GM23338 (cell line): ENCODE results near the gene MFN1. TPM values are rescaled to one million over a fixed set of nuclear protein-coding genes. Genes with fewer than 3 reads are reported as not detected.

ENCODE experiments used
- ATAC-seq: fragments of 200-7000 bp; cut with Tn5 transposase; 3 replicates; pipeline ENCODE4 v1.9.1; 2020
- DNase-seq: peaks from one replicate; pipeline ENCODE4 v3.0.0-alpha.2; 2015; ENCODE audit warnings: low spot score
- H2AFZ ChIP-seq: fragments of 200-600 bp; sonication (generic); 2 replicates; pipeline ENCODE4 v1.8.0; 2016; ENCODE audit warnings: antibody characterized with exemption, mild to moderate bottlenecking, moderate library complexity
- H3F3A ChIP-seq: fragments of 200-600 bp; sonication (generic); replicated peaks from 2 replicates; pipeline ENCODE4 v1.8.0; 2017; ENCODE audit warnings: antibody characterized with exemption, mixed run types, low read depth
- H3K27ac ChIP-seq: fragments of 200-600 bp; sonication (generic); 2 replicates; pipeline ENCODE4 v1.6.1; 2016; ENCODE audit warnings: low read depth
- H3K27me3 ChIP-seq: fragments of 200-600 bp; sonication (generic); 2 replicates; pipeline ENCODE4 v1.8.0; 2016; ENCODE audit warnings: mild to moderate bottlenecking, mixed run types, moderate library complexity; ENCODE audit not compliant: insufficient read depth
- H3K36me3 ChIP-seq: fragments of 200-600 bp; sonication (generic); 2 replicates; pipeline ENCODE4 v1.8.0; 2016; ENCODE audit warnings: mild to moderate bottlenecking; ENCODE audit not compliant: insufficient read depth
- H3K4me1 ChIP-seq: fragments of 200-600 bp; sonication (generic); 2 replicates; pipeline ENCODE4 v1.8.0; 2016; ENCODE audit warnings: mild to moderate bottlenecking, moderate library complexity; ENCODE audit not compliant: insufficient read depth
- H3K4me2 ChIP-seq: fragments of 200-600 bp; sonication (generic); 2 replicates; pipeline ENCODE4 v1.7.1; 2017; ENCODE audit warnings: mixed run types
- H3K4me3 ChIP-seq: fragments of 200-600 bp; sonication (generic); 2 replicates; pipeline ENCODE4 v1.6.1; 2016; ENCODE audit warnings: mixed run types
- H3K79me2 ChIP-seq: fragments of 200-600 bp; sonication (generic); replicated peaks from 2 replicates; pipeline ENCODE4 v1.8.0; 2017; ENCODE audit warnings: mild to moderate bottlenecking; ENCODE audit not compliant: insufficient read depth
- H3K9me2 ChIP-seq: fragments of 200-600 bp; sonication (generic); 2 replicates; pipeline ENCODE4 v1.8.0; 2017; ENCODE audit not compliant: insufficient read depth
- H4K20me1 ChIP-seq: fragments of 200-600 bp; sonication (generic); replicated peaks from 2 replicates; pipeline ENCODE4 v1.8.0; 2017; ENCODE audit warnings: mild to moderate bottlenecking; ENCODE audit not compliant: insufficient read depth
- H3K27ac Mint-ChIP-seq: 2 replicates; pipeline ENCODE4 v1.8.0; 2020; ENCODE audit warnings: inconsistent platforms, mild to moderate bottlenecking, moderate library complexity, mixed read lengths
- H3K27me3 Mint-ChIP-seq: 3 replicates; pipeline ENCODE4 v1.8.0; 2022; ENCODE audit warnings: low read depth, mild to moderate bottlenecking, moderate library complexity, mixed read lengths, inconsistent platforms; ENCODE audit not compliant: insufficient read depth, poor library complexity
- H3K36me3 Mint-ChIP-seq: 3 replicates; pipeline ENCODE4 v1.8.0; 2021; ENCODE audit warnings: low read depth, mild to moderate bottlenecking, inconsistent platforms, moderate library complexity, mixed read lengths
- H3K4me1 Mint-ChIP-seq: 3 replicates; pipeline ENCODE4 v1.8.0; 2020; ENCODE audit warnings: mild to moderate bottlenecking, inconsistent platforms, mixed read lengths
- H3K4me3 Mint-ChIP-seq: 3 replicates; pipeline ENCODE4 v1.8.0; 2021; ENCODE audit warnings: moderate library complexity, mild to moderate bottlenecking, inconsistent platforms, mixed read lengths
- H3K9me3 Mint-ChIP-seq: 3 replicates; pipeline ENCODE4 v1.8.0; 2020; ENCODE audit warnings: moderate library complexity, mild to moderate bottlenecking, inconsistent platforms, mixed read lengths
- CREB1 ChIP-seq: fragments of 250-450 bp; sonication (Bioruptor Pico); IDR thresholded peaks from 2 replicates; pipeline ENCODE4 v1.5.0; 2020; ENCODE audit warnings: low read depth, mild to moderate bottlenecking, moderate library complexity
- CTCF ChIP-seq, 2 experiments: fragments of 200-600 bp in 1 of 2; sonication (generic) in 1 of 2; conservative IDR thresholded peaks; 2 replicates each; pipeline versions ENCODE4 v1.5.1 to v1.6.1; 2016 to 2017; ENCODE audit warnings: antibody characterized with exemption in 2 of 2, low read depth in 2 of 2, mild to moderate bottlenecking in 2 of 2, moderate library complexity in 1 of 2
- JUNB ChIP-seq: IDR thresholded peaks from one replicate; pipeline ENCODE4 v1.6.1; 2016; ENCODE audit warnings: antibody characterized with exemption; ENCODE audit not compliant: unreplicated experiment
- NANOG ChIP-seq: IDR thresholded peaks from 2 replicates; pipeline ENCODE4 v1.6.1; 2016; ENCODE audit warnings: antibody characterized with exemption, borderline replicate concordance
- POLR2AphosphoS5 ChIP-seq: IDR thresholded peaks from 2 replicates; pipeline ENCODE4 v1.6.1; 2016; ENCODE audit warnings: antibody characterized with exemption, low read depth
- ZNF114 ChIP-seq: fragments of 250-450 bp; sonication (Bioruptor Pico); IDR thresholded peaks from 2 replicates; pipeline ENCODE4 v1.5.0; 2020; ENCODE audit warnings: mild to moderate bottlenecking, moderate library complexity
- ZNF331 ChIP-seq: fragments of 250-450 bp; sonication (Bioruptor Pico); IDR thresholded peaks from 2 replicates; pipeline ENCODE4 v1.5.0; 2020; ENCODE audit warnings: low read depth, mild to moderate bottlenecking, moderate library complexity
- ZNF462 ChIP-seq: fragments of 250-450 bp; sonication (Bioruptor Pico); IDR thresholded peaks from 2 replicates; pipeline ENCODE4 v1.5.0; 2020; ENCODE audit warnings: mild to moderate bottlenecking, moderate library complexity
- polyA plus RNA-seq: library from polyadenylated mRNA; unstranded; fragments of >200 nt; fragmentation: Nextera tagmentation; extraction: Ambion mirVana; gene quantifications from 2 replicates; pipeline ENCODE4 v1.2.1, GENCODE V29; 2016
- total RNA-seq: library from RNA; depleted of rRNA; stranded (reverse); fragments of >200 nt; shearing (Covaris generic); gene quantifications from 2 replicates; pipeline ENCODE4 v1.2.3, GENCODE V29; 2014

MFN1 gene
- total and polyA plus RNA-seq, 2 experiments from 2014 or later, result 16.1 to 36.2 TPM

DNA sequence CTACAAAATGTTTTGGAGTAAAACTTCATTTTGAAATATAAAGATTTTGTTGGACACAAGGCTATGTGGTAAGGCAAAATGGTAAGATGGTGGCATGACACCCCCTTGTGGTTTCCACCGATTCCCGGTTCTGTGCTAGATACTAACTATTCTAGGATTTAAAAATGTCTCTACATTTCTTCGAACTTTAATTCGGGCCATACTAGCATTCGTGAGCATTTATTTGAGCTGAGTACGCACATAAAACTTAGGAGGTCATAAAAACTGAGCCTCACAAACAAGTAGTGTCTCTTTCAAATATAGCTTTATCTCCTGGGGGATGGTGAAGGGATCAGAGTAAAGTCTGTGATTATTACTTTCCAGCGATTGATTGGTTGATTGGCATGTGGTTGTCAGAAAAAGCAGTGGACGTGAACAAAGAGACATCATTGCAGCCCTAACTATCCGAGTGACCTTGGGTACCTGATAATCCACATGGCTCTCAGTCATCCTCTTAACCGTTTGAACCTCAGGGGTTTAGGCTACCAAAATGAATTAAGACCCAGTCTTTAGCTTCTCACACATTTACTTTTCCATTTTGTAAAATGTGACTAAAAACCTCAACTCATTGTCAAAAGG lies 25.7 kb upstream of the MFN1 start:
- peak; percentile 66 for DNase-seq
- no peaks in the 10 kb centered on the region for H3K9me3 Mint-ChIP-seq
- peaks cover 6% of the 10 kb centered on the region for H3K27me3 Mint-ChIP-seq
- peak; percentile 7; the same call in 1 of the 3 replicates for ATAC-seq
- no peak overlapping the region for H3K27ac Mint-ChIP-seq
- peak overlapping the region; percentile 97 for H2AFZ ChIP-seq
- TF ChIP-seq CTCF (conservative IDR thresholded peaks at IDR 0.05; ENCODE audit: low read depth in 2 of 2) (peak; percentile 72 to 74), NANOG (no peak)
- peaks cover 18% of the 10 kb centered on the region for H3K4me1 Mint-ChIP-seq
- H3K27ac ChIP-seq, result no peak overlapping the region
- H3K4me2 ChIP-seq, result peak overlapping the region; percentile 90
- H3K4me1 ChIP-seq, result peaks cover 22% of the 10 kb centered on the region
- H3K9me2 ChIP-seq, result no peaks in the 10 kb centered on the region
- H3K4me3 ChIP-seq, result peak overlapping the region; percentile 80
- H3K36me3 ChIP-seq, result no peaks in the 10 kb centered on the region
- H3K27me3 ChIP-seq, result peaks cover 6% of the 10 kb centered on the region; the same call in 1 of the 2 replicates
- H4K20me1 ChIP-seq, result peaks cover 11% of the 10 kb centered on the region; the same call in 1 of the 2 replicates
- H3K79me2 ChIP-seq, result peaks cover 33% of the 10 kb centered on the region
- peaks cover 7% of the 10 kb centered on the region for H3K36me3 Mint-ChIP-seq
- no peaks in the 10 kb centered on the region for H3F3A ChIP-seq
- H3K4me3 Mint-ChIP-seq, result peak overlapping the region; percentile 57

DNA sequence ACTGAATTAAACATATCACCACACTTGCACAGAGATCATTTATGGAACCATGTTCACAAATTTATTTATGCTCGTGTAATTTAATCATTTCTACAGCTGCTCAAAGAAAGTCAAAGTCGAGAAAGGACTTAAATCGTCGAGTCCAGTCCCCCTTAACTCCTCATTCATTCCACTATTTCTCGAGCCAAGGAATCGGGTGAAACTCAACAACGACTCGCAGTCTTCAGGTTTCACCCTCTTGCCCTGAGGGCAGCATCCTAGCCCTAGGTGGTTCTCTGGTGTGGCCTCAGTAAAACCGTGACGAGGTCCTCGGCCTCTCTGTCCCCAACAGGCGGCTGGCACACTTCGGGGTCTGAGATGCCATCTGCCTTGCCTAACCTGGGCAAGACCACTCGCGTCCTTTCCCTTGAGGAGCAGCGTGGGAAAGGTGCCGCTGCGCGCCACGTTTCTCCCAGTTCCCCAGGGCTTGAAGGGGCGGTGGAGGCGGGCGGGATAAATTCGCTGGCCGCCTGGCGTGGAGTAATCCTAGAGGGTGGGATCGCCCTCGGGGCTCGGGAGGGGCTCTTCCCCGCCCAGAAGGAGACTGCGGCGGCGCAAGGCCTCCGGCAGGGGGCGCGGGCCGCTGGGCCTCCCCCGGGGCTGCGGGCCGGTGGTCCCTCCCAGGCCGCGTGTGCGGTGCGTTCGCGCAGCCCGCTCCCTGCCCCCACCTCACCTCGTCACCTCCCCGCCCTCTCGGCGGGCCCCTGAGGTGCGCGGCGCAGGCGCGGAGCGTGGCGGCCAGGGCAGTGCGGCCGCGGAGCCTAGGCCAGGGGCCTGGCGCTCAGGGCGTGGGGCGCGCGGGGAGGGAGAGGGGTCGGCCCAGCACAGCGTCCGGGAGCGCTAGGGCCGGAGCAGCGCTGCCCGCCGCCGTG lies 25.0 kb upstream of the MFN1 start, which contains the start of gene ZNF639:
Gene ZNF639, plus strand, starts transcription at position 746 of the 911 bp plus-strand sequence. CDS start 5,263 bp downstream, outside the sequence.
- peak; percentile 93 for DNase-seq
- H3K27me3 ChIP-seq, result peaks cover 6% of the 10 kb centered on the region; the same call in 1 of the 2 replicates
- H3K9me3 Mint-ChIP-seq, result no peaks in the 10 kb centered on the region
- H2AFZ ChIP-seq, result peak within 1 kb of the TSS; percentile 97
- no peaks in the 10 kb centered on the region for H3F3A ChIP-seq
- peak within 1 kb of the TSS; percentile 78; the same call in 1 of the 2 replicates for H3K27ac ChIP-seq
- peak; percentile 89 for ATAC-seq
- H3K4me1 ChIP-seq, result peaks cover 22% of the 10 kb centered on the region
- peak within 1 kb of the TSS; percentile 96 for H3K4me2 ChIP-seq
- H3K27ac Mint-ChIP-seq, result peak within 1 kb of the TSS; percentile 84
- H3K36me3 Mint-ChIP-seq, result peaks cover 9% of the 10 kb centered on the region
- H3K4me3 Mint-ChIP-seq, result peak within 1 kb of the TSS; percentile 89
- no peaks in the 10 kb centered on the region; the same call in 1 of the 2 replicates for H3K36me3 ChIP-seq
- peaks cover 18% of the 10 kb centered on the region for H3K4me1 Mint-ChIP-seq
- TF ChIP-seq ZNF114 (CRISPR knock-in tag) (no peak), ZNF462 (no peak), CTCF (conservative IDR thresholded peaks at IDR 0.05; ENCODE audit: low read depth in 2 of 2) (peak; percentile 62 to 74), POLR2AphosphoS5 (peak; percentile 72), ZNF331 (CRISPR knock-in tag) (no peak), JUNB (no peak), CREB1 (peak; percentile 88), NANOG (no peak)
- H3K27me3 Mint-ChIP-seq, result peaks cover 6% of the 10 kb centered on the region
- H3K4me3 ChIP-seq, result peak within 1 kb of the TSS; percentile 80
- no peaks in the 10 kb centered on the region for H3K9me2 ChIP-seq
- H3K79me2 ChIP-seq, result peaks cover 41% of the 10 kb centered on the region
- H4K20me1 ChIP-seq, result peaks cover 11% of the 10 kb centered on the region
